Tibial nerve (tissue), 4 donors: ENCODE measurements around the gene IQSEC1. TPM values are rescaled to one million over a fixed set of nuclear protein-coding genes. Genes with fewer than 3 reads are reported as not detected.

Experiments used
- DNase-seq, 2 donors: peaks; one replicate each; pipeline ENCODE4 v3.0.0-alpha.2; 2019; ENCODE audit warnings: low spot score in 2 of 2
- H3K27ac ChIP-seq, 4 donors: fragments of 200-600 bp; sonication (generic) in 3 of 4; one replicate each; pipeline ENCODE4 v1.5.1; 2017 to 2019; ENCODE audit warnings: mild to moderate bottlenecking in 1 of 4
- H3K27me3 ChIP-seq, 2 donors: fragments of 200-600 bp; sonication (generic) in 1 of 2; one replicate each; pipeline versions ENCODE4 v1.5.1 to v1.6.0; 2017 to 2019
- H3K36me3 ChIP-seq, 3 donors: fragments of 200-600 bp; sonication (generic); one replicate each; pipeline ENCODE4 v1.5.1; 2018 to 2019
- H3K4me1 ChIP-seq, 4 donors: fragments of 200-600 bp; sonication (generic) in 3 of 4; one replicate each; pipeline ENCODE4 v1.5.1; 2017 to 2019
- H3K4me3 ChIP-seq, 4 donors: fragments of 200-600 bp; sonication (generic) in 3 of 4; one replicate each; pipeline ENCODE4 v1.5.1; 2017 to 2019; ENCODE audit warnings: mild to moderate bottlenecking in 1 of 4, moderate library complexity in 1 of 4
- H3K9me3 ChIP-seq, 4 donors: fragments of 200-600 bp; sonication (generic) in 3 of 4; one replicate each; pipeline ENCODE4 v1.5.1; 2017 to 2019
- EP300 ChIP-seq, 2 donors: sonication (generic); formaldehyde crosslinking; IDR thresholded peaks; one replicate each; pipeline ENCODE4 v1.6.1; 2017; ENCODE audit warnings: antibody characterized with exemption in 2 of 2, mild to moderate bottlenecking in 1 of 2
- POLR2A ChIP-seq, 2 donors: fragments of 450-650 bp; IDR thresholded peaks; one replicate each; pipeline ENCODE4 v1.6.1; 2017; ENCODE audit warnings: antibody characterized with exemption in 2 of 2, mild to moderate bottlenecking in 2 of 2, moderate library complexity in 2 of 2
- WGBS, 2 donors: methylation state at CpG; one replicate each; pipeline ENCODE4 v1.1.5; 2018; 5-methylcytosine and 5-hydroxymethylcytosine counted together
- total RNA-seq, 4 donors: library from RNA; depleted of rRNA; stranded (reverse); fragments of >200 nt; gene quantifications; one replicate each; pipeline ENCODE4 v1.1.0, GENCODE V29; 2016
- TF ChIP-seq, protein P1 (sequence below), 5 experiments: fragments of 200-600 bp in 3 of 5; fragments of 450-650 bp in 2 of 5; sonication (generic) in 3 of 5; IDR thresholded peaks; one replicate each; pipeline ENCODE4 v1.5.1; 2016 to 2019; ENCODE audit warnings: antibody characterized with exemption in 5 of 5, mild to moderate bottlenecking in 3 of 5, moderate library complexity in 2 of 5

The IQSEC1 gene
- total RNA-seq, 4 donors from 2014 or later, result 58.2 to 77.5 (median 68.6) TPM

DNA sequence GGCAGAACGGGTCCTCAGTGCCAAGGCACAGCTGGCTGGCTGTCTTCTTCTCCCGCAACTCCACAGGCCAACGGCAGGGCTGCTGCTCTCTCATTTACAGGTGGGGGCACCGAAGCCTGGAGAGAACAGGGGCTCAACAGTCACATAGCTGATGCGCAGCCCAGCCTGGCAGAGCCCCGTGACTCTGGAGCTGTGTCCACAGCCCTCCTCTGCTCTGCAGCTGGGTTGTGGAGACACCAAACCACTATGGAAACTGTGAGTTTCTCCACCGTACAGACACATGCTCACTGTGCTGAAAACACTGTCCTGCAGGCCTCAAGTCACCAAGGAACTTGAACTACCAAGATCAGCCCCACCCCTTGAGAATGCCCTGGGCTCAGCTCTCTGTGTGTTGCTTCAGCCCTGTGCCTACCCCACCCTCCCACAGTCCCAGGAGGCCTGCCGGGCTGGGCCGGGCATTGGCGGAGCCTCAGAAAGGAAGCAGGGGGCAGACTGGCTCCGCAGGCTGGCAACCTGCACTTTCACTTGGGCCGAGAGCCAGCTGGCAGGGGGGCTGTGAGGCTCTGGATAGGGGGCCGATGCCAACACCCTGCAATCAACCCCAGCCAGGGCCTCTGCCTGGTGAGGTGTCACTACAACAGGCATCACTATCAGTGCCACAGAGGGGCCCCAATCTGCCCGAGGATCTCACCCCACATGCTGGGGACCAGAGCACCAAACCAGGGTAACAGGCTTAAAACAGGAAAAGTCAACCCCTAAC, 118.2 kb downstream of the IQSEC1 start:
- TF ChIP-seq, protein P1, sequence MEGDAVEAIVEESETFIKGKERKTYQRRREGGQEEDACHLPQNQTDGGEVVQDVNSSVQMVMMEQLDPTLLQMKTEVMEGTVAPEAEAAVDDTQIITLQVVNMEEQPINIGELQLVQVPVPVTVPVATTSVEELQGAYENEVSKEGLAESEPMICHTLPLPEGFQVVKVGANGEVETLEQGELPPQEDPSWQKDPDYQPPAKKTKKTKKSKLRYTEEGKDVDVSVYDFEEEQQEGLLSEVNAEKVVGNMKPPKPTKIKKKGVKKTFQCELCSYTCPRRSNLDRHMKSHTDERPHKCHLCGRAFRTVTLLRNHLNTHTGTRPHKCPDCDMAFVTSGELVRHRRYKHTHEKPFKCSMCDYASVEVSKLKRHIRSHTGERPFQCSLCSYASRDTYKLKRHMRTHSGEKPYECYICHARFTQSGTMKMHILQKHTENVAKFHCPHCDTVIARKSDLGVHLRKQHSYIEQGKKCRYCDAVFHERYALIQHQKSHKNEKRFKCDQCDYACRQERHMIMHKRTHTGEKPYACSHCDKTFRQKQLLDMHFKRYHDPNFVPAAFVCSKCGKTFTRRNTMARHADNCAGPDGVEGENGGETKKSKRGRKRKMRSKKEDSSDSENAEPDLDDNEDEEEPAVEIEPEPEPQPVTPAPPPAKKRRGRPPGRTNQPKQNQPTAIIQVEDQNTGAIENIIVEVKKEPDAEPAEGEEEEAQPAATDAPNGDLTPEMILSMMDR (IDR thresholded peaks at IDR 0.05), result peak in 1 of 5 experiments; percentile 26
- TF ChIP-seq POLR2A (IDR thresholded peaks at IDR 0.05), result no peak
- peak in 1 of 2 donors; percentile 61 for TF ChIP-seq EP300 (IDR thresholded peaks at IDR 0.05)
- 13 to 18% methylated on average over 8 to 12 of the region's 14 CpGs for WGBS, 2 donors
- H3K27ac ChIP-seq, result peak overlapping the region; percentile 57 to 87 (median 76)
- H3K9me3 ChIP-seq, result no peaks in the 10 kb centered on the region
- peaks cover 0 to 91% (median 55%) of the 10 kb centered on the region in 4 donors for H3K4me1 ChIP-seq
- no peaks in the 10 kb centered on the region for H3K27me3 ChIP-seq
- H3K4me3 ChIP-seq, result no peak overlapping the region
- peak; percentile 49 to 65 for DNase-seq
- no peaks in the 10 kb centered on the region for H3K36me3 ChIP-seq

DNA sequence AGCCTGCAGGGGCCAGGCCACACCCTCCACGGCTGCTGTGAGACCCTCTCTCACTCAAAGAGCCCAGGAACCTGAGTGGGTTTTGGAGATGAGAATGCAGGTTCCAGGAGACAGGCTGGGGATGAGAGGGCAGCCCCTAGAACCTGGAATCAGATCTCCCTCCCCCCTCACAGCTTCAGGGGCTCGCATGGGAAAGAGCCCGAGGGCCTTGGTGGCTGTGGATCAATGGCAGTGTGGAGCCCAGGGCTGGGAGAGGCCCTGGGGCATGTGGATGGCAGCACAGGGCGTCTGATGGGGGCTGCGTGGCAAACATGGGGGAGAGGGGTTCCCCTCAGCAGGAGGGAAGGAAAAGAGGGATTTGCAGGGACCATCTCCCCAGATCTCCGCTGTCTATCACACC, 119.0 kb downstream of the IQSEC1 start:
- Histone ChIP-seq H3K27me3 (no peaks in the 10 kb centered on the region), H3K4me3 (no peak overlapping the region), H3K27ac (peak overlapping the region; percentile 28 to 87 (median 76)), H3K9me3 (no peaks in the 10 kb centered on the region), H3K36me3 (no peaks in the 10 kb centered on the region), H3K4me1 (peaks cover 0 to 92% (median 57%) of the 10 kb centered on the region in 4 donors)
- TF ChIP-seq EP300 (IDR thresholded peaks at IDR 0.05) (no peak), POLR2A (IDR thresholded peaks at IDR 0.05) (no peak)
- TF ChIP-seq, protein P1 (IDR thresholded peaks at IDR 0.05), result no peak
- no peak for DNase-seq
- 79 to 83% methylated on average over 6 of the region's 6 CpGs for WGBS, 2 donors

DNA sequence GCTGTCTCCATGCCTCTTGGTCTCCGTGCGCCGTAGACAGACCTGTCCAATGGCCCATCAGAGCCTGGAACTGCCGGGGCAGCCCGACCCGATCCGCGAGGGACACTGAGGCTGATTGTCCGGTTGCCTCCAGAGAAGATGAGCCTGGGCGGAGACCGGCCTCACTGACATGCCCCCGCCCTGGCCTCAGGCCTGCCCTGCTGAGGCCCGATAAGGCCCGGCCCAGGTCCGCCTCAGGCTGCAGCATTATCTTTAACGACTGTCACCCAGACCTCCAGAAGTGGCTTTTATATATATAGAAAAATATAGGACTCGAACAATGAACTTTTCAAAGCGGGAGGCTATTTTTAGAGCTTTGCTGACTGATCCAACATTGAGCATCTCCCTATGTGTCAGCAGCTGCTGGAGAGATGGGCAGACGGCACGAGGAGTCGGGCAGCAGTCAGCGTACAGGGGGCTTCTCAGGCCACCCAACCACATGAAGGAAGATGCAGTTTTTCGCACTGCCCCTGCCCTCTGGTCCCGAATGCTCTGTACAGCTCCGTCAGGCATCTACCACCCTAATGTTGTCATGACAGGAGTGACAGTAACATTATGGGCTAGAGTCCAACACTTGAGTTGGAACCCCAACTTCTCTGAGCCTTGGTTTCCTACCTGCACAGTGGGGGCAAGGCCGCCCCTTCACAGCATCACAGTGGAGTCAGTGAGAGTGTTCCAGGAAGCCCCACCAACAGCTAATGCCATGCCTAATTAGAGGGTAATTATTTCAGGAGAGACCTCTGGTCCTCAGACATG, 119.8 kb downstream of the IQSEC1 start:
- peaks cover 0 to 92% (median 59%) of the 10 kb centered on the region in 4 donors for H3K4me1 ChIP-seq
- TF ChIP-seq, protein P1 (IDR thresholded peaks at IDR 0.05), result no peak
- TF ChIP-seq EP300 (IDR thresholded peaks at IDR 0.05) (no peak), POLR2A (IDR thresholded peaks at IDR 0.05) (no peak)
- H3K27ac ChIP-seq, result peak overlapping the region in 3 of 4 donors; percentile 70 to 87 (median 81)
- H3K9me3 ChIP-seq, result no peaks in the 10 kb centered on the region
- no peak for DNase-seq
- no peaks in the 10 kb centered on the region for H3K27me3 ChIP-seq
- no peaks in the 10 kb centered on the region for H3K36me3 ChIP-seq
- no peak overlapping the region for H3K4me3 ChIP-seq
- 69 to 85% methylated on average over 26 of the region's 26 CpGs for WGBS, 2 donors

DNA sequence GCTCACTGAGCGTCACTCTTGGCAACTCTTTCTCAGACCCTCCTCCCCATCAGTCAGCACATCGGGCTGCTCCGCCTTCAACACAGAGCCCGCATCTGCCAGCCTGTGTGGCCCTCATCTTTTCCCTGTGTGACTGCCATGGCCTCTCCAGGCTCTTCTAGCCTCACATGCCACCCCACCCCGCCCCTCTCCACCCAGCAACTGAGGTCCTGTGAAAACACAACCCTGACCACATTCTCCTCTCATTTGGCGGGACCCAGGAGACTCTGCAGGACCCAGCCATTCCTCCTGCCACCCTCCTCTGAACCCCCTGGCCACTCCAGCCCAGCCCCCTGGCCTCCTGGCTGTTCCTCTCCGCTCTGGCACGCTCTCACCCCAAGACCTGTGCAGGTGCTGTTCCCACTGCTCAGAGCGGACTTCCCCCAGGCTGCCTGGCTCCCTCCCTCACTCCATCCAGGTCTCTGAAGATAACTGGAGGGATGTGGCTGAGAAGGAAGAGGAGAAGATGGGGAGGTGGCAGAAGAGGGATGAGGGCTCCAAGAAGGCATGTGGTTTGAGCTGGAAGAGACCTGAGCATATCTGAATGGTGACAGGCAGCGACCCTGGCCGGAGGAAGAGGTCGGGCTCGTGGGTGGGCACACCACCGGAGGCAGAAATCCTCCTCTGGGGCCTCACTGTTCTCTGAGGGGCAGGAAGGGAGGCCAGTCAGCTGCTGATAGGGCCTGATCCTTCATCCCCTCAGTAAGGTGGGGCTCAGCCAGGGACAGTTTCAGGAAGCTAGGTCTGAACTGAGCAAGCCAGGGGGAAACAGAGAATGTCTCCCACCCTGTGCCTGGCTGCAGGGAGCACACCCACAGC, 120.7 kb downstream of the IQSEC1 start:
- H3K27ac ChIP-seq, result peak overlapping the region in 2 of 4 donors; percentile 81 to 87
- 81 to 85% methylated on average over 13 to 14 of the region's 14 CpGs for WGBS, 2 donors
- no peak overlapping the region for H3K4me3 ChIP-seq
- H3K9me3 ChIP-seq, result no peaks in the 10 kb centered on the region
- DNase-seq, result no peak
- H3K4me1 ChIP-seq, result peaks cover 5 to 92% (median 59%) of the 10 kb centered on the region in 4 donors
- no peaks in the 10 kb centered on the region for H3K36me3 ChIP-seq
- TF ChIP-seq, protein P1 (IDR thresholded peaks at IDR 0.05), result no peak
- TF ChIP-seq EP300 (IDR thresholded peaks at IDR 0.05) (no peak), POLR2A (IDR thresholded peaks at IDR 0.05) (no peak)
- no peaks in the 10 kb centered on the region for H3K27me3 ChIP-seq
